ENCODE measurements around the gene PLEKHB2. TPM values are rescaled to one million over a fixed set of nuclear protein-coding genes. Genes with fewer than 3 reads are reported as not detected.

PLEKHB2 gene, protein sequence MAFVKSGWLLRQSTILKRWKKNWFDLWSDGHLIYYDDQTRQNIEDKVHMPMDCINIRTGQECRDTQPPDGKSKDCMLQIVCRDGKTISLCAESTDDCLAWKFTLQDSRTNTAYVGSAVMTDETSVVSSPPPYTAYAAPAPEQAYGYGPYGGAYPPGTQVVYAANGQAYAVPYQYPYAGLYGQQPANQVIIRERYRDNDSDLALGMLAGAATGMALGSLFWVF
- 46.7 TPM for total RNA-seq

DNA sequence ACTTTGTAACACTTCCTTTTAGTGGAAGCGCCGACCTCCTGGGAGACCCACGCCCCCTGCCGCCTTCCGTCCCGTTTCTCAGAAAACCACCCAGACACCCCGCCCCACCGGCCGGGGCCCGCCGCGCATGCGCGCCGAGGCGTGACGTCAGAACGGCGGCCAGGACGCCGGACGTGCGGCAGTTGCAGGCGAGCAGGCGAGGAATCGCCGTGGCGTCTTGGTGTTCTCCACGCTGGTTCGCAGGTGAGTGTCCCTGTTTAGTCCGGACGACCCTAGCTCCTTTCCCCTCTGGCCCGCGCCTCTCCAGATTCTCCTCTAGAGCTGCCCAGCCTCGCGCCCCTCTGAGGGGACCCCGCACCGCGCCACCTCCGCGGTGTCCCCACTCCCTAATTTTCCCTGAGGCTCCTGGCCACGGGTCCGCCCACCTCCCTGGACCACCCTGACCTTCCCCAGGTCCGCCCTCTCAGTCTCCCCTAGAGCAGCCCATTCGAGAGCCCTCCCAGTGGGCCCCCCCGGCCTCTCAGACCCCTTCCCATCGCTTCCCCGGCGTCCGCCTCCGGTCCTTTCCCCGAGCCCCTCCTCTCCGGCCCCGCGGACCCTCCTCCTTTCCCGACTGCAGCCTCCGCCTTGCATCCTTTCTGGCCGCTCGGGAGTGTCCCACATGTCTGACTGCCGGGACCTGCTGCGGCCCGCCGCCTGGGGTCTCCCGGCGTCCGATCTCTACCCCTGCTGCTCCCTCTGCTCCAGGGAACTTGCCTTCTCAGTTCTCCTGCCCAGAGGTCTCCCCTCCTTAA is at the start of gene PLEKHB2:
Gene PLEKHB2, plus strand, starts transcription at position 181 of the 794 bp plus-strand sequence. CDS start 15,606 bp downstream, outside the sequence.
- peak; percentile 94 to 96 for DNase-seq (ENCODE audit: extremely low spot score in 2 of 2)
- intact Hi-C loops (cut with DNase I) = no loop called here

DNA sequence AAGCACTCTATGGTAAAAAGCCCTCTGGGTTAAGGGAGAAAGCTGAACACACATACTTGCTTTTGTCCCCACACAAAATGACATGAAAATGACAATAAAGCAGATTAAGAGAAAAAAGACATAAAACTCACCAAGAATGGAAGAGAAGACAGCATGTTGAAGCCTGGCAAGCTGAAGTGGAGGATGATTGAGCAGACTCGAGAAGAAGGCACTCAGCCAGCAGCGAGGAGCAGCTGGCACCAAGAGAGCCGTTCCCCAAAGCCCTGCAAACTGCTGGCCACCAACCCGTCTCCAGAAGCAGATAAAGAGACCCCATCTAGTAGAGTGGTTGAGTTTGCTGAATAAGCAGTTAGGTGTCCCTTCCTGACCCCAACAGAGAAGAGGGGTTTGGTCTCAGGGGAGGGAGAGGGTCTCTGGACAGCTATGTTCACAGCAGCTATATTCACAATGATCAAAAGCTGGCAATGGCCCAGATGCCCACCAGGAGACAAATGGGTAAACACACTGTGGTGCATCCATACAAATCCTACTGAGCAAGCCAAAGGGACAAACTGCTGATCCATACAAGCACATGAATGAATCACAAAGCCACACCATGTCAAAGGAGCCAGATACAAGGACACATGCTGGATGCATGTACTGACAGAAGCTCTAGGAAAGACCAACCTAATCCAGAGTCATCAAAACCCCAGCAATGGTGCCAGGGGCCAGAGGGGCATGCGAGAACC is 48.8 kb upstream of the PLEKHB2 start:
- Histone ChIP-seq H3K9me3 (no peaks in the 10 kb centered on the region), H3K4me3 (no peak overlapping the region), H3K27ac (no peak overlapping the region), H3K36me3 (peaks cover 0 to 47% of the 10 kb centered on the region in 2 donors), H3K4me1 (peaks cover 19% of the 10 kb centered on the region), H3K27me3 (no peaks in the 10 kb centered on the region)
- intact Hi-C loops (cut with DNase I) = no loop called here
- DNase-seq (ENCODE audit: extremely low spot score in 2 of 2) = no peak
- no peak for TF ChIP-seq POLR2AphosphoS5 (IDR thresholded peaks at IDR 0.05; ENCODE audit: insufficient read depth in 1 of 2, low read depth in 1 of 2)
- TF ChIP-seq, protein P1, sequence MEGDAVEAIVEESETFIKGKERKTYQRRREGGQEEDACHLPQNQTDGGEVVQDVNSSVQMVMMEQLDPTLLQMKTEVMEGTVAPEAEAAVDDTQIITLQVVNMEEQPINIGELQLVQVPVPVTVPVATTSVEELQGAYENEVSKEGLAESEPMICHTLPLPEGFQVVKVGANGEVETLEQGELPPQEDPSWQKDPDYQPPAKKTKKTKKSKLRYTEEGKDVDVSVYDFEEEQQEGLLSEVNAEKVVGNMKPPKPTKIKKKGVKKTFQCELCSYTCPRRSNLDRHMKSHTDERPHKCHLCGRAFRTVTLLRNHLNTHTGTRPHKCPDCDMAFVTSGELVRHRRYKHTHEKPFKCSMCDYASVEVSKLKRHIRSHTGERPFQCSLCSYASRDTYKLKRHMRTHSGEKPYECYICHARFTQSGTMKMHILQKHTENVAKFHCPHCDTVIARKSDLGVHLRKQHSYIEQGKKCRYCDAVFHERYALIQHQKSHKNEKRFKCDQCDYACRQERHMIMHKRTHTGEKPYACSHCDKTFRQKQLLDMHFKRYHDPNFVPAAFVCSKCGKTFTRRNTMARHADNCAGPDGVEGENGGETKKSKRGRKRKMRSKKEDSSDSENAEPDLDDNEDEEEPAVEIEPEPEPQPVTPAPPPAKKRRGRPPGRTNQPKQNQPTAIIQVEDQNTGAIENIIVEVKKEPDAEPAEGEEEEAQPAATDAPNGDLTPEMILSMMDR (IDR thresholded peaks at IDR 0.05) = no peak
- TF ChIP-seq POLR2A (IDR thresholded peaks at IDR 0.05) = no peak

More for the DNA sequence above, at the start of gene PLEKHB2:
- TF ChIP-seq POLR2AphosphoS5 (IDR thresholded peaks at IDR 0.05; ENCODE audit: insufficient read depth in 1 of 2, low read depth in 1 of 2) (peak; percentile 71 to 94), POLR2A (IDR thresholded peaks at IDR 0.05) (peak in 1 of 2 donors; percentile 86)
- TF ChIP-seq, protein P1 (IDR thresholded peaks at IDR 0.05) = no peak
- Histone ChIP-seq H3K27me3 (no peaks in the 10 kb centered on the region), H3K27ac (peak within 1 kb of the TSS; percentile 92), H3K4me3 (peak within 1 kb of the TSS; percentile 68 to 90), H3K9me3 (no peaks in the 10 kb centered on the region), H3K36me3 (no peaks in the 10 kb centered on the region), H3K4me1 (peaks cover 27% of the 10 kb centered on the region)

DNA sequence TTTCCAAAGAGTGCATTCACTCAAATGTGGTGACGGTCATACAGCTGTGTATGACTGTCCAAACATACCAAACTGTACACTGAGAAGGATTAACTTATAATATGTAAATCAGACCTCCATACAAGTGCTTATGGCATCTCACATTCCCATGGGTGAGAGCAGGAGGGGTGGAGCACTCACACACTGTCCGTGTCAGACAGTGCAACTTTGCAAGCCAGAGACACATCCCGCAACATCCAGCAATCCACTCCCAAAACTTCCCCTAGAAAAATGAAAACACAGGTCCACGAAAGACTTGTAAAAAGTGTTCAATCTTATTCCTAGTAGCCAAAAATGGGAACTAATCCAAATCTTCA is 48.2 kb upstream of the PLEKHB2 start:
- no peak for DNase-seq (ENCODE audit: extremely low spot score in 2 of 2)
- H3K36me3 ChIP-seq = peaks cover 0 to 42% of the 10 kb centered on the region in 2 donors
- H3K9me3 ChIP-seq = no peaks in the 10 kb centered on the region
- peaks cover 25% of the 10 kb centered on the region for H3K4me1 ChIP-seq
- intact Hi-C loops (cut with DNase I) = no loop called here
- H3K27me3 ChIP-seq = no peaks in the 10 kb centered on the region
- H3K27ac ChIP-seq = no peak overlapping the region
- no peak for TF ChIP-seq POLR2A (IDR thresholded peaks at IDR 0.05)
- TF ChIP-seq, protein P1 (IDR thresholded peaks at IDR 0.05) = no peak
- TF ChIP-seq POLR2AphosphoS5 (IDR thresholded peaks at IDR 0.05; ENCODE audit: insufficient read depth in 1 of 2, low read depth in 1 of 2) = no peak
- no peak overlapping the region for H3K4me3 ChIP-seq

DNA sequence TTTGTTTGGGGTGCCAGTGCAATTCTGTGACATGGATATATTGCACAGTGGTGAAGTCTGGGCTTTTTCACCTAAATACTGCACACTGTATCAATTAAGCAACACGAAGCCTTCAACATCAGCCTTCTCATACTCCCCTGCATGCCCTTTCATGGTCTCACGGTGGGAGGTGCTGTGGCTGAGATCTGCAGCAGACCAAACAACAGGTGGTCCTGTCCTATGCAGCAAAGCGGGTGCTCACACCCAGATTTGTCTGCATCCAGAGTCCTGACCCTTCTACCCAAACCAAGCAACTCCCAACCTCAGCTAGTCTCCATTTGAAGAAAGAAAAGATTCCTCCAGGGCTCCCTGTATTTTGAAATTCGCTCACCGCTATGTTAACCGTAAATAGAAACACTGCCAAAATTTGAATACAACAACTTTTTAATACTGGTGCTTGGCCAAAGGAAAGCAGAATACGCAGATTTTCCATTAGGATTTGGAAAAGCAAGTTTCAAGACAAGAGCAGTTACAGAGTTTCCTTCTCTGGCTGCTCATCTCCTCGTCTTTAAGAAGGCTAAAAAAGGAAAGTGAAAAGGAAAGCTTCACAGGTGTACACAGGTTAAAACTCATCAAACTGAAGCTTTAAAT is 46.8 kb upstream of the PLEKHB2 start:
- DNase-seq (ENCODE audit: extremely low spot score in 2 of 2) = no peak
- Histone ChIP-seq H3K36me3 (peaks cover 0 to 28% of the 10 kb centered on the region in 2 donors), H3K27me3 (no peaks in the 10 kb centered on the region), H3K4me3 (no peak overlapping the region), H3K27ac (no peak overlapping the region), H3K4me1 (peaks cover 28% of the 10 kb centered on the region), H3K9me3 (no peaks in the 10 kb centered on the region)
- intact Hi-C loops (cut with DNase I) = no loop called here
- TF ChIP-seq POLR2A (IDR thresholded peaks at IDR 0.05) = no peak
- TF ChIP-seq, protein P1 (IDR thresholded peaks at IDR 0.05) = no peak
- no peak for TF ChIP-seq POLR2AphosphoS5 (IDR thresholded peaks at IDR 0.05; ENCODE audit: insufficient read depth in 1 of 2, low read depth in 1 of 2)
